Gastrocnemius medialis (tissue), 4 donors: ENCODE data around the gene CAPZB.

ENCODE experiments used
- CTCF ChIP-seq, 5 experiments: fragments of 450-650 bp in 3 of 5; fragments of 200-600 bp in 2 of 5; sonication (generic) in 2 of 5; IDR thresholded peaks in 4 of 5; conservative IDR thresholded peaks in 1 of 5; 1 replicate in 4 of 5; 2 replicates in 1 of 5; pipeline ENCODE4 v1.5.1; 2016 to 2019; ENCODE audit warnings: antibody characterized with exemption in 5 of 5, mild to moderate bottlenecking in 3 of 5, moderate library complexity in 3 of 5
- POLR2A ChIP-seq, 2 donors: fragments of 450-650 bp; IDR thresholded peaks; one replicate each; pipeline ENCODE4 v1.6.1; 2017; ENCODE audit warnings: antibody characterized with exemption in 2 of 2, mild to moderate bottlenecking in 2 of 2, moderate library complexity in 2 of 2

DNA sequence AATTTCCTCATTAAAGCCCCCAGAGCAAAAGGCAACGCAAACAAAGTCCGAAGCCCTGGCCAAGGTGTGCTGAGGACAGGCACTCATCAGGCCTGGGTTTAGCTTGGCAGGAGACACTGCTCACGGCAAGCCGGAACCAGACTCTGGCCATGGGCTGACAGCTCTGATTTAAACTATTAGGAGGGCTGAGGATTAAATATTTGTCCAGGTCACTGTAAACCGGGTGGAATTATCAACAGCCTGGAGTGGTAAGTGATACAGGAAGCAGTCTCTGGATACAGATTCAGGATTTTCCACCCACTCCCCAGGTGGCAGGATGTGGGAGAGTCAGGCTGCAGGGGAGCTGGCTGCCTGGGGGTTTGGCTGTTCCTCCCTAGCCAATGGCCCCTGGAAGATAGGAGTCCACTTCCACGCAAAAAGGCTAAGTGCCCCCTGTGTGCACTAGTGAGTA lies 130.8 kb downstream of the CAPZB start:
- TF ChIP-seq CTCF (IDR thresholded peaks at IDR 0.05 in 4 of 5, conservative IDR thresholded peaks at IDR 0.05 in 1 of 5): no peak
- TF ChIP-seq POLR2A (IDR thresholded peaks at IDR 0.05): no peak
